Activated naive CD4-positive, alpha-beta T cell treated with anti-CD3 and anti-CD28 coated beads for 36 hours (primary cell): Measurements from ENCODE around the gene KATNAL1. TPM values are rescaled to one million over a fixed set of nuclear protein-coding genes. Genes with fewer than 3 reads are reported as not detected.

Source experiments
- CTCF ChIA-PET: fragments of 350-600 bp; sonication (Branson Sonifier 250); formaldehyde crosslinking; loops from one replicate; lab custom pipeline; 2021; ENCODE audit warnings: antibody characterized with exemption; lab: Charles Lee
- DNase-seq: peaks from one replicate; pipeline ENCODE4 v3.0.0-alpha.2; 2020
- H3K27ac Mint-ChIP-seq: one replicate; pipeline ENCODE4 v1.8.0; 2021; ENCODE audit warnings: mild to moderate bottlenecking, mixed read lengths
- H3K27me3 Mint-ChIP-seq: one replicate; pipeline ENCODE4 v1.8.0; 2021; ENCODE audit warnings: low read depth, mixed read lengths
- H3K36me3 Mint-ChIP-seq: one replicate; pipeline ENCODE4 v1.8.0; 2021; ENCODE audit warnings: low read depth, mixed read lengths
- H3K4me1 Mint-ChIP-seq: one replicate; pipeline ENCODE4 v1.8.0; 2021; ENCODE audit warnings: low read depth, mixed read lengths
- H3K4me3 Mint-ChIP-seq: one replicate; pipeline ENCODE4 v1.8.0; 2021; ENCODE audit warnings: mild to moderate bottlenecking, moderate library complexity, mixed read lengths
- H3K9me3 Mint-ChIP-seq: one replicate; pipeline ENCODE4 v1.8.0; 2021; ENCODE audit warnings: mixed read lengths
- intact Hi-C: fragments of 100-400 bp; cut with micrococcal nuclease; formaldehyde crosslinking; loops from one replicate; pipeline ENCODE4 v1.15.1; 2023
- total RNA-seq, 2 experiments: library from RNA; stranded (reverse); gene quantifications; one replicate each; pipeline ENCODE4 v1.2.3, GENCODE V29; 2021

KATNAL1 gene
- total RNA-seq, 2 experiments from 2014 or later, result 8.0 to 8.3 TPM

DNA sequence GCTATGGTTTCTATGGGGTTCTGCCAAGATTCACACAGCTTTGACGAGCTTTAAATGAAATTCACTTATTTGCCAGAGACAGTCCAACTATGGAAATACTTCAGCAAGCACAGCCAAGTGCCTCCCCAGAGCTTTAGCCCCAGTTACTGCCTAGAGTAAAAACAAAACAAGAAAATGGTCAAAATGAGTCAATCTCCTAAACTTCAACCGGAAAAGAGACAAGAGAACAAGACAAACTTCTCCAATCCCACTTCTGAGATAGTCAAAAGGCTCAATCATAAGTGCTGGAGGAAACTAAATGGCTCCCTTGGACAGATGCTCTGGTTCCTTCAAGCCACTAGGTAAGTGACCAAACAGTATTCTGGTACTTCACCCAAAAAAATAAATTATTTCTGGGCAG lies 65.8 kb downstream of the KATNAL1 start:
- H3K9me3 Mint-ChIP-seq, result peaks cover 2% of the 10 kb centered on the region
- H3K4me1 Mint-ChIP-seq, result no peaks in the 10 kb centered on the region
- no peak overlapping the region for H3K27ac Mint-ChIP-seq
- peaks cover 1% of the 10 kb centered on the region for H3K36me3 Mint-ChIP-seq
- CTCF ChIA-PET, result interaction anchor here (0.5 kb wide), 1 partner anchor 176 kb away, joined by 3 read pairs; no protein-coding TSS in a partner anchor
- no peaks in the 10 kb centered on the region for H3K27me3 Mint-ChIP-seq
- H3K4me3 Mint-ChIP-seq, result no peak overlapping the region
- no peak for DNase-seq
- intact Hi-C loops, result no loop called here

DNA sequence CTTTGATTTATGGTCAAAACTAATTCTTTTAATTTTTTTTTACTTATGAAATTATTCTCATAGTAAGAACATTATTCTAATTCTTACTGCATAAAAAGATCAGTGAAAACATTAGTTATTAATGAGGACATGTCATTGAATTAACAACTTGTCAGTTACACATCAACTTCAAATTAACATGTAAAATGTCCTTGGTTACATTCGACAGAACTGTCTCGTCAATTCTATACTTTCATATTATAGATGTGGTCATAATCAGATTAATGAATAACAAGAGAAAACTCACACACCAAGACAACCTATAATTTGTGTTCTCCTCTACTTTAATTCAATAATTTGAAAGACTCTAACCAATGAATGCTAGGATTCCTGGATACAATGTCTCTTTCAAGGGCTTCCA lies 66.7 kb downstream of the KATNAL1 start:
- Mint-ChIP-seq H3K27me3 (no peaks in the 10 kb centered on the region), H3K4me3 (no peak overlapping the region), H3K9me3 (peaks cover 2% of the 10 kb centered on the region), H3K27ac (no peak overlapping the region), H3K36me3 (peaks cover 1% of the 10 kb centered on the region), H3K4me1 (no peaks in the 10 kb centered on the region)
- intact Hi-C loops, result no loop called here
- CTCF ChIA-PET, result no interaction called here
- DNase-seq, result no peak

DNA sequence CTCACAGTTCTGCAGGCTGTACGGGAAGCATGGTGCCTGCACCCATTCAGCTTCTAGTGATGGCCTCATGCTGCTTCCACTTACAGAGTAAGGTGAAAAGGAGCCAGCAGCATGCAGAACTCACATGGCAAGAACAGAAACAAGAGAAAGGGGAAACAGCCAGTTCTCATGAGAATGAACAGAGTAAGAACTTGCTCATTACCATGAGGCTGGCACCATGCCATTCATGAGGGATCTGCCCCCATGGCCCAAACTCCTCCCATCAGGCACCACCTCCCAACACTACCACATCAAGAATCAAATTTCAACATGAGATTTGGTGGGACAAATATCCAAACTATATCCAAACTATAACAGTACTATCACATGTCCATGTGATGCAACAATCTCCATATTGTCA lies 72.1 kb downstream of the KATNAL1 start:
- H3K36me3 Mint-ChIP-seq, result no peaks in the 10 kb centered on the region
- no peak overlapping the region for H3K4me3 Mint-ChIP-seq
- DNase-seq, result no peak
- no peaks in the 10 kb centered on the region for H3K27me3 Mint-ChIP-seq
- no peaks in the 10 kb centered on the region for H3K9me3 Mint-ChIP-seq
- no peaks in the 10 kb centered on the region for H3K4me1 Mint-ChIP-seq
- H3K27ac Mint-ChIP-seq, result no peak overlapping the region
- CTCF ChIA-PET, result interaction anchor here (0.5 kb wide), 1 partner anchor 456 kb away, joined by 4 read pairs; no protein-coding TSS in a partner anchor
- intact Hi-C loops, result no loop called here

DNA sequence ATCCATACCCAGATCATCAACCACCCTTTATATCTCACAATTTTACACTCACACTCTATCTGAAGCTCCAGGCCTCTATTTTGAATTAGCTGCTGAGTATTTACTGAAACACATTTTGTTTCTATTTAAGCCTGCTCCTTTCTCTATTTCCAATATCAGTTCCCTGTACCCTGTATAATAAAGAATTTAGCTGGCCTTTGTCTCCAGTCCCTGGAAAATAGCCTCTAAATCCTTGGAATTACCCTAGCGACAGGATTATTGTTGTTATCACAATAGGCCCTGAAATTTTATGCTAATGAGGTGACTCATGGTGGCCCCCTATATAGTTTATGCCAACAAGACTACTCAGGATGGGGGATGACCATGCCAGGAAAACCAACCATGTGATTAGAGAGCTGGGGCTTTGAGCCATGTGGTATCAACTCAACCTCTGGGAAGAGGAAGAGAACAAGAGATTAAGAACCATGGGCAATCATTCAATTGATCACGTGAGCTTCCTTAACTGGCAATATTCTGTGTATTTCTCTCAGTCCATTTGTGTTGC lies 72.7 kb downstream of the KATNAL1 start:
- Mint-ChIP-seq H3K4me1 (no peaks in the 10 kb centered on the region), H3K27ac (no peak overlapping the region), H3K27me3 (no peaks in the 10 kb centered on the region), H3K36me3 (no peaks in the 10 kb centered on the region), H3K4me3 (no peak overlapping the region), H3K9me3 (no peaks in the 10 kb centered on the region)
- intact Hi-C loops, result no loop called here
- CTCF ChIA-PET, result interaction anchor here (1.2 kb wide), 1 partner anchor 102 kb away, joined by 3 read pairs; no protein-coding TSS in a partner anchor
- no peak for DNase-seq

DNA sequence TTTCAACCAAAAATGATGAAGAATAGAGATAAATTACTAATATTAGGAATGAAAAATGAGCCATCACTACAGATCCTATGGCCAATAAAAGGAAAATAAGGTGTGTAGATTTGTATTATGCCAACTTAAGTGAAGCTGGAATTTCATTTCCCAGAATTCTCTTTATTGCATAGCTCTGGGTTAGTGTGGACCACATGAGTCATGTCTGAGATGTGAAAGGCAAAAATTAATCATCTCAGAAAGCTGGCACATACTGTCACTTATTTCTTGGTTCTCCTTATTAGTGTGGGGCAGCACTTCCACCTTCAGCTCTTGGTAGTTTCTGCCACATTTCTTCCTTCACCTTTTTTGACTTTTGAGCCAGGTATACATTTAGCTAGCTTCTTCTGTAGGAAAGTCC lies 82.6 kb downstream of the KATNAL1 start:
- H3K27ac Mint-ChIP-seq, result no peak overlapping the region

DNA sequence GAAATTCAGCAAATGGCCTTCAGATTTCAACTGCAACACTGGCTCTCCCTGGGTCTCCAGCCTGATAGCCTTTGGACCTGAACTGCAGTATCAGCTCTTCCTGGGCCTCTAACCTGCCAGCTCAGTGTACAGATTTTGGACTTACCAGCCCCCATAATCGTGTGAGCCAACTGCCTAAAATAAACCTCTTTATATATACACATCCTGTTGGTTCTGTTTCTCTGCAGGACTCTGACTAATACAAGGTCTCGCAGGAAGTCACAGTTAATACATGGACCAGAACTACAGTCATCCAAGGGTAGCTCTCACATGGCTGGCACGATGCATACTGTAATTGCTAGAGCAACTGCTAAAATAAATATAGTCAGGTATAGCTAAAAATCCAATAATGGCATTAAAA lies 85.1 kb downstream of the KATNAL1 start:
- H3K36me3 Mint-ChIP-seq, result peaks cover 21% of the 10 kb centered on the region
- H3K4me3 Mint-ChIP-seq, result no peak overlapping the region
- no peak for DNase-seq
- H3K27me3 Mint-ChIP-seq, result no peaks in the 10 kb centered on the region
- CTCF ChIA-PET, result interaction anchor here (1.5 kb wide), 1 partner anchor 90 kb away, joined by 5 read pairs; no protein-coding TSS in a partner anchor
- intact Hi-C loops, result no loop called here
- H3K9me3 Mint-ChIP-seq, result peaks cover 14% of the 10 kb centered on the region
- no peak overlapping the region for H3K27ac Mint-ChIP-seq
- peaks cover 16% of the 10 kb centered on the region for H3K4me1 Mint-ChIP-seq

More for the DNA sequence above, 82.6 kb downstream of the KATNAL1 start:
- H3K36me3 Mint-ChIP-seq, result peaks cover 22% of the 10 kb centered on the region
- CTCF ChIA-PET, result interaction anchor here (0.6 to 2.1 kb wide), 2 partner anchors 15 to 92 kb away, joined by 3 to 6 read pairs; no protein-coding TSS in a partner anchor
- peak; percentile 14 for DNase-seq
- H3K9me3 Mint-ChIP-seq, result peaks cover 14% of the 10 kb centered on the region
- H3K4me3 Mint-ChIP-seq, result no peak overlapping the region
- peaks cover 16% of the 10 kb centered on the region for H3K4me1 Mint-ChIP-seq
- no peaks in the 10 kb centered on the region for H3K27me3 Mint-ChIP-seq
- intact Hi-C loops, result loop anchor here (1.0 kb wide), 2 partner anchors 78 to 92 kb away; no protein-coding TSS in a partner anchor

DNA sequence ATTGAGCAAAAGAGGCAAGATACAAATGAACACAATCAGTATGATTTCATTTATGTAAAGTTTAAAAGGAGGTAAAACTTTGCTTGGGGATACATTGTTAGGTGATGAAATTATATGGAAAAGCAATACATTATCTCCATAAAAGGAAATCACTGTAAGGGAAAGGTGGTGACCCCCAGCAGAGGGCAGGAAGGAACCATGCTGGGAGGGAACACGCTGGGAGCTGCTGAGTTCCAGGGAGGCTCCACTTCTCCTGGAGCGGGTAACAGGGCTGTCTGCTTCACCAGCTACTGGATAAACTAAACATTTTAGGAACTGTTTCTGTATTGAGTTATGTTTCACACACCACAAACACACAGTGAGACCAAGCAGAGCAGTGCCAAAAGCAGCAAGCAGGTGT lies 91.2 kb downstream of the KATNAL1 start:
- no peaks in the 10 kb centered on the region for H3K9me3 Mint-ChIP-seq
- H3K4me1 Mint-ChIP-seq, result no peaks in the 10 kb centered on the region
- no peaks in the 10 kb centered on the region for H3K27me3 Mint-ChIP-seq
- no peak for DNase-seq
- CTCF ChIA-PET, result no interaction called here
- intact Hi-C loops, result no loop called here
- H3K36me3 Mint-ChIP-seq, result peaks cover 1% of the 10 kb centered on the region
- no peak overlapping the region for H3K27ac Mint-ChIP-seq
- no peak overlapping the region for H3K4me3 Mint-ChIP-seq

DNA sequence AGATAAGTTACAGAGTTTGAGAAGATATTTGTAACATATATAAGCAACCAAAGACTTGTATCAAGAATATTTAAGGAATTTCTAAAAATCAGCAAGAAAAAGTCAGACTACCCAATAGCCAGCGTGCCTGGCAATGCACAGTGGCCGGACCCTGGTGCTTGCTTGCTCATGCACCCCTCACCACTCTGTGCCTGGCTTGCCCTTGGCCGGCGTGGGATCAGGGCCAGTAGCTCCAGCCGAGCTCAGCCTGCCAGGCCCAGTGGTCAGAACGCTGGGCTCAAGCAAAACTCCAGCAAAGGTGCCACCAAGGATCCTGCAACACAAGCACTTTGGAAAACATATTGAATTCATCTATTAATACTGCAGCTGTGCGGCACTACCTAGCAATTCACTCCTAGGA lies 95.1 kb downstream of the KATNAL1 start:
- Mint-ChIP-seq H3K9me3 (no peaks in the 10 kb centered on the region), H3K4me1 (peaks cover 10% of the 10 kb centered on the region), H3K36me3 (peaks cover 2% of the 10 kb centered on the region), H3K27ac (no peak overlapping the region), H3K27me3 (no peaks in the 10 kb centered on the region), H3K4me3 (no peak overlapping the region)
- no peak for DNase-seq
- intact Hi-C loops, result no loop called here
- CTCF ChIA-PET, result no interaction called here

DNA sequence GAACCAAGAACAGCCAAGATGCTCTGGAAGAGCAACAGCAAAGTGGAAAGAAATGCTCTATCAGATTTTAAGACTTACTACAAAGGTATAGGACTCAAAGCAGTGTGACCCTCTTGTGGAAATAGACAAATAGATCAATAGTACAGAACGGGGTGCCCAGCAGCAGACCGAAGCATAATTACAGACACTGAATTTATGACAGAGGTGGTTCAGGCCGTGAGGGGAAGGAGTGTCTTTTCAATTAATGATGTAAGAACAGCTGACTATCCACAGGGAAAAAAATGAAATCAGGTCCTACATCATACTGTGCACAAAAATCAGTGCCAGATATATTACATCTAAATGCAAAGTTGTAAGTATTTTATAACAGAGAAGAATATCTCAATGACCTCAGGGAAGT lies 95.6 kb downstream of the KATNAL1 start:
- Mint-ChIP-seq H3K9me3 (no peaks in the 10 kb centered on the region), H3K27ac (no peak overlapping the region), H3K4me1 (peaks cover 10% of the 10 kb centered on the region), H3K36me3 (peaks cover 2% of the 10 kb centered on the region), H3K4me3 (no peak overlapping the region), H3K27me3 (no peaks in the 10 kb centered on the region)
- intact Hi-C loops, result no loop called here
- CTCF ChIA-PET, result no interaction called here
- DNase-seq, result no peak

DNA sequence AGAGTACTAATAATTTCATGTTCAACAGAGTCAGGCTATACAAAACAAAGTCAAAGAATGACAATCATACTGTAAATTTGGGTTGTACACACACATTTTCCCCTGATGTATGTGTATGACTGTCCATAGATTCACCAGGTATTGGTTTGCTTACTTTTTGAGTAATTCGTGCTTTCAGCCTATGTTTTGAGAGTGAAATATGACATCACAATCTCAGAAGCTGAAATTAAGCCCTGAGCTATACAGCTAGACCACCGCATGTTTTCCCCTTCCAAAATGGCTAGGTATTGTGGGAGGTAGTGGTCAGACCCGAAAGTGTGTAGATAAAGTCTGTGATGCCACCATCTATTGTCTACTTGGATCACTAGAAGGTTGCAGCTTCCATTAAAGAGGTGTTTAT lies 102.8 kb downstream of the KATNAL1 start:
- no peak for DNase-seq
- Mint-ChIP-seq H3K27ac (no peak overlapping the region), H3K36me3 (peaks cover 2% of the 10 kb centered on the region), H3K9me3 (no peaks in the 10 kb centered on the region), H3K4me3 (no peak overlapping the region), H3K4me1 (peaks cover 10% of the 10 kb centered on the region), H3K27me3 (no peaks in the 10 kb centered on the region)
- intact Hi-C loops, result no loop called here
- CTCF ChIA-PET, result interaction anchor here (0.7 to 1.1 kb wide), 2 partner anchors 72 to 132 kb away, joined by 3 to 4 read pairs; no protein-coding TSS in a partner anchor

DNA sequence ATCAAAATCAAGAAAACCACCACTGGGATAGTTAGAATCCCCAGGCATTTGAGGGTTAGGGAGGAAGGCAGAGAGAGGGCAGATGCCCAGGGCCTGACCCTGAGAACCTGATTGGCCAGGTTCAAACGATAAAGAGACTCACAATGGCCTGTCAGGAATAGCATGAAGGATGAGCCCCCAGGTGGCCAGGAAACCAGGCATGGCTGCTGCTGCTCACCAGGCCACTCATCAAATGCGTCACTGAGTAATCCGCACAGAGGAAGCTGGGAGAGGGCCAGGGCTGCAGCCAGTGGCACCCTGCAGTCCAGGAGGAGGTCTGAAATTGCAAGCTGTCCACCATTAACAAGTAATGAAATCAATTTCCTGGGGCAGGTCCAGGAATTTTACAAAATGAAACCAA lies 111.3 kb downstream of the KATNAL1 start:
- no peaks in the 10 kb centered on the region for H3K9me3 Mint-ChIP-seq
- H3K4me3 Mint-ChIP-seq, result no peak overlapping the region
- H3K27ac Mint-ChIP-seq, result no peak overlapping the region
- H3K36me3 Mint-ChIP-seq, result no peaks in the 10 kb centered on the region
- CTCF ChIA-PET, result no interaction called here
- no peaks in the 10 kb centered on the region for H3K27me3 Mint-ChIP-seq
- intact Hi-C loops, result no loop called here
- H3K4me1 Mint-ChIP-seq, result no peaks in the 10 kb centered on the region
- no peak for DNase-seq

DNA sequence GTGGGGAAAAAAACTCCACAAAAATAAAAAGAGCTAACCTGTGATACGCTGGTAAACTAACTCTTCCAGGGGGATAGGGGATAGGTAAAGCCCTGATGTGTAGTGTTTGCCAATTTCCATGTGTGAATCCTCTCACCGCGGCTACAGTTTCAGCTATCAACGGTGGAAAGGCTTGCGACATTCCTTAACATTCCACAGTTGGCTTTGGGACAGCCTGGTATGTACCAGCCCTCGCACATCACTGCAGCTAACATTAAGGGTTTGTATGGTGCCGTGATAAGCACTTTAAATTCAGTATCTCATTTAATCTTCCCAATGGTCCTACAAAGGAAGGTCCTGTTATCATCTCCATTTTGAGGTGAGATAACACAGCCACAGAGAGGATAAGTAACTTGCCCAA lies 112.4 kb downstream of the KATNAL1 start:
- Mint-ChIP-seq H3K4me3 (no peak overlapping the region), H3K27me3 (no peaks in the 10 kb centered on the region), H3K36me3 (no peaks in the 10 kb centered on the region), H3K9me3 (no peaks in the 10 kb centered on the region), H3K27ac (no peak overlapping the region), H3K4me1 (no peaks in the 10 kb centered on the region)
- no peak for DNase-seq
- CTCF ChIA-PET, result no interaction called here
- intact Hi-C loops, result no loop called here
